HG03521 (cell line): ENCODE data around the gene ARMC6.

Source experiments
- ATAC-seq: cut with Tn5 transposase; IDR thresholded peaks from one replicate; pipeline ENCODE4 v1.9.1; 2021; ENCODE audit warnings: mild to moderate bottlenecking, moderate library complexity; ENCODE audit not compliant: unreplicated experiment

ARMC6 gene

GRCh38 chr19:19054315-19054938 lies 21.0 kb downstream of the ARMC6 start:
- ATAC-seq: no peak

GRCh38 chr19:19054939-19055440 lies 21.6 kb downstream of the ARMC6 start:
- ATAC-seq: no peak

- no peak for ATAC-seq
Measured at GRCh38 chr19:19055701-19056100, 22.3 kb downstream of the ARMC6 start.

DNA sequence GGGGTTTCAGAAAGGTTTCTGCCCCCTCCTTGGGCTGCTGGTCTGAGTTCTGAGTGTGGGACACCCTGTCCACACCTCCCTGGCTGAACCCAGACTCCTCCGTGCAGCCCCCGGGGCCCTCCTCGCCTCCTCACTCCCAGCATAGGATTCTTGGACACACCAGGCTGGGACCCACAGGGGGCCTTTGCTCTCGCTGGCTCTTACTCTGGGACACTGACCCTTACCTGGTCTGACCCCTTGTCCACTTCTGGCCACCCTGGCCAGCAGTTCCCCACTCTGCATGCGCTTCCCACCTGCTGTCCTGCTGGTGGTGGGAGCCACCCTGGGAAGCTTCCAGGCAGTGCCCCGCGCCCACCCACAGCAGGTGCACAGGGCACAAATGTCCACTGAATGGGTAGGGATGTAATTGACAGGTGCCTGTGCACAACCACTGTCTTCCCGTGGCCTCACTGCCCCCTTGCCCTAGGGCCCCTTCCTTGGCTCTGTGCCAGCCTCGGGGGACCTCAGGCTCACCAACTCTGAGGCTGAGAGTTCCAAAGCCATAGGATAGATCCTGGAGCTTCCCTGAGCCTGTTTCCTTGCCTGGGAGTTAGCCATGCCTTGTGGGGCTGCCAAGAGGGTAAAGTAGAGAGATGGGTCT lies 23.4 kb downstream of the ARMC6 start:
- no peak for ATAC-seq

DNA sequence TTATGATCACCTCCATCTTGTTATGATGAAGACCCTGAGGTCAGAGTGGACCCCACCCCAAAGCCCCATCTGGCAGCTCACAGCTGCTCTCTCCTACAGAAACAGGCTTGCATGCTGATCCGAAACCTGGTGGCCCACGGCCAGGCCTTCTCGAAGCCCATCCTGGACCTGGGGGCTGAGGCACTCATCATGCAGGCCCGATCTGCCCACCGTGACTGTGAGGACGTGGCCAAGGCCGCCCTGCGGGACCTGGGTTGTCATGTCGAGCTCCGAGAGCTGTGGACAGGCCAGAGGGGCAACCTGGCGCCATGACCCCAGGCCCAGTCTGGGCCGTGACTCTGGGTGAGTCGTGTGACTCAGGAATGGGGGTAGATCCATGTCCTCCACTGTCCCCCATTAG lies 23.9 kb downstream of the ARMC6 start:
- no peak for ATAC-seq

DNA sequence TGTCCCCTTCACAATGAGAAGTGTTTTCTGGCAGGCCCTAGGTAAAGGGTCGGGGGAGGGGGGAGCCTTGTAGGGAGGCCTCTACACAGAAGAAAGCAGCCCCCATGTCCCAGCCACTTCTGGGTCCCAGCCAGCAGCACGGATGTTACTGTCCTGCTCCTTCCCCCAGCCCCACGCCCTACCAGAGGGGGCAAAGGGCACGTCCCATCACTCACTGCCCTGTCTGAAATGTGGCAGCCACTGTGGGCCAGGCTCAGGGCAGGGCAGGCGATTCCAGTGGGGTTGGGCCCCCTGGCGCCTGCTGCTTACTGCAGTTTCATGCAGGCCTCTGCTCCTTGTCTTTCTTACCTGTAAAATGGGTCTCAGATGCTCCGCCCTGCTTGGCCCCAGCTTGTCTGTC lies 24.3 kb downstream of the ARMC6 start:
- ATAC-seq: no peak

DNA sequence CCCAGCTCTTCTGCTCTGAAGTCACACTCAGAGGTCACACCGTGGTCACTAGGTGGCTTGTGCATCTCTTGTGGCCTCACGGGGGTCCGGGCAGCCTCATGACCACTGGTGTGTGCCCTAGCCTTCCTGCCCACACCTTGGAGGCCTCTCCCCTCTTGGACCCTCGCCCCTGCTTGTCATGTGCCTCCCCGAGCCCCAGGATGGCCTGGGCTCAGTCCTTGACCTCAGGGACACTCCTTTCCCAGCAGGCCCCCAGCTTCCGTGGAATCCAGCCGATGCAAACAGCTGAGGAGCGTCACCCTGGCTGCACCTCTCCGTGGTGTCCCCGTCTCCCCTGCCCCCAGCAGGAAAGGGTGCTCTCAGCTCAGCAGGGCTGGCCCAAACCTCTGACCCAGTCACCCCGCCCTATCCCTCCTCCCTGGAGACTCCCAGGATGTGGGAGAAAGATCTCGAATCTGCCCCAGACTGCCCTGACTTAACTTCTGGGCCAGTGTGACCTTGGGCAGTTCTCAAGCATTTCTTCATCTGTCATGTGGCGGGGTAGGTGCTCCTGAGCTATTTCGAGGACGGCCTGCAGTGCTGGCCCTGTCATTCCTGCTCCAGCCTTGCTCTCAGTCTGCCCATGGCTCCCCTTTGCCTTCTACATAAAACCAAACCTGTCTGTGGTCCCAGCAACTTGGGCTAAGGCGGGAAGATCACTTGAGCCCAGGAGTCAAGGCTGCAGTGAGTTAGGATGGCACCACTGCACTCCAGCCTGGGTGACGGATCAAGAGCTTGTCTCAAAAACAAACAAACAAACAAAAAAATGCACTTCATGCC lies 25.8 kb downstream of the ARMC6 start:
- ATAC-seq: no peak

GRCh38 chr19:19059837-19060611 lies 26.6 kb downstream of the ARMC6 start:
- ATAC-seq: no peak

DNA sequence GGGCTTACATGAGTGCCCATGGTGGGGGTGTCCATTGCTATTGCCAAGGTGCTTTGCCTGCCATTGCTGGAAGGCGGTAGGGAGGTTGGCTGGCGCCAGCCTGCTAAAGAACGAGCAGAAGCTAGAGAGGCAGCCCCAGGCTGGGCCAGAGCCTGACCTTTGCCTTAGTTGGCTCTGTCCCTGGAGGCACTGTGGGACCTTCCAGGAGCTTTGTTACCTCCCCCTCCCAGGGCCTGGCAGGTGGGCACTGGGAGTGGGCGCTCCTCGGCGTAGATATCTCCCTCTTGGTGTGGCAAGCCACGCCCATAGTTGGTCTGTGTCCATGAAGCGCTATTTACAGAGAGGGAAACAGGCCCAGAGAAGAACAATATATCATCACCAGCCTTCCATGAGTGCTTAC lies 28.1 kb downstream of the ARMC6 start:
- ATAC-seq: no peak

GRCh38 chr19:19062454-19063182 lies 29.2 kb downstream of the ARMC6 start:
- ATAC-seq: no peak

DNA sequence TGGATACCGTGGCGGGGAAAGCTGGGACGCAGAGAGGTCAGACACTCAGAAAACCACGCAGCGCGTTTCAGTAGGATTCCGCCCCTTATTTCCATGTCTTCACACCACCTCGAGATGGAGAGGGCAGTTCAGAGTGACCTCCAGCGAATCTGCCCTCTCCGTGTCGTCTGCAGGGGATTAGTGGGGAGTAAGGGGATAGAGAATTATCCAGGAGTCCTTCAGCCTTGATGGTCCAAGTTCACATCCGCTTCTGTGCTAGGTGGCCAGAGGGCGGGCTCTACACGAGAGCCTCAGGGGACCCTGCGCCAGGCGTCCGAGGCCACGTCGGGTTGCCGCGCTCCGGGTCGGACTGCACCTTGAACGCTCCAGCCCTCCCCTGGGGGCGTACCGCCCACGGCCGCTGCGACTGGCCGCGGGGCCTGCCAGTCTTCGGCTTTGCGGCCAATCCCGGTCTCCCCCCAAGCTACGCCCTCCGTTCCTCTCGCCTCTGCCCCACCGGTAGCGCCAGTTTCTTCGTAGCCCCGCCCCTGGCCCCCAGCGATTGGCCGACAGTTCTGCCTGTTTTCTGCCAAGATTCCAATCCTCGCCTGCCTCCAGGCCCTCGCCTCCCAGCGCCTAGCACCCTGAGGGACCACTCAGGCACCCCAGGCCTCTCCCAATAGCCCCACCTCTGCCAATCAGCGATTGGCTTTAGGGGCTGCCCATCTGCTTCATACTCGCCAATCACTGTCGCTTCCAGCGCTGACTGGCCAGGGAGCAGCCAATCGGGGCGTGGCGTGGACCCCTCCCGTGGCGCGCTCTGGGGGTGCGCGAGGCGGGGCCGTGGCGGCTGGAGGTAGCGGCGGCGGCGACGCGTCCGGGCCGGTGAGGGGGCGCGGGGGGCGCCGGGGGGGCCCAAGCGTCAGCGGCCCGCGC lies 30.0 kb downstream of the ARMC6 start, which contains the start of gene SLC25A42:
SLC25A42 (plus strand) TSS at position 812 of the 915 bp plus-strand sequence. CDS start 32,131 bp downstream, outside the sequence.
- peak; percentile 90 for ATAC-seq

DNA sequence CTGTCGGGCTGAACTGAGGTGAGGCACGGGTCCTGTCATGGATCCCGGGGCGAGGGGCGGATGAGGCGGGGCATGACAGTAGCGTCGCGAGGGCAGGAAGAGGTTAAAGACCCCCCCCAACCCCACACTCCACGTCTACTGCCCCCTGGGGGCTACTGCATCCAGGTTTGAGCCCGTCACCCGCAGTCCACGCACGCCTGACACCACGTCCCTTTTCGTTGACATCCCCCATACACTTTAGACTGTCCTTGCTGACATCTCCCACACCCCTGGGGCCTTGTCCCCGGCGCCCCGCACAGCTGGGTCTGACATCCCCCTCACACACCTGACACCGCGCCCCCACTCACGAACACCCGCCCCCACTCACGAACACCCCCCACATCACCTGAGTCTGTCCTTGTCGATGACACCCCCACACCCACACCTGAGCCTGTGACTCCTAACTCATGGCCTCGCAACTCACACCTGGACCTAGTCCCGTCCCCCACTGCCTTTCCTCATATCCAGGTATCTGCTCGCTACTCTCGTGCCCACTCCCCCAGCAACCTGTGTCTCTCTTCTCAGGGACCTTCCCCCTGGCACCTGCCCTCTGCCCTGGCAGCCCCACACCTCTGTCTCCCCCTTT lies 30.8 kb downstream of the ARMC6 start:
- ATAC-seq: no peak

DNA sequence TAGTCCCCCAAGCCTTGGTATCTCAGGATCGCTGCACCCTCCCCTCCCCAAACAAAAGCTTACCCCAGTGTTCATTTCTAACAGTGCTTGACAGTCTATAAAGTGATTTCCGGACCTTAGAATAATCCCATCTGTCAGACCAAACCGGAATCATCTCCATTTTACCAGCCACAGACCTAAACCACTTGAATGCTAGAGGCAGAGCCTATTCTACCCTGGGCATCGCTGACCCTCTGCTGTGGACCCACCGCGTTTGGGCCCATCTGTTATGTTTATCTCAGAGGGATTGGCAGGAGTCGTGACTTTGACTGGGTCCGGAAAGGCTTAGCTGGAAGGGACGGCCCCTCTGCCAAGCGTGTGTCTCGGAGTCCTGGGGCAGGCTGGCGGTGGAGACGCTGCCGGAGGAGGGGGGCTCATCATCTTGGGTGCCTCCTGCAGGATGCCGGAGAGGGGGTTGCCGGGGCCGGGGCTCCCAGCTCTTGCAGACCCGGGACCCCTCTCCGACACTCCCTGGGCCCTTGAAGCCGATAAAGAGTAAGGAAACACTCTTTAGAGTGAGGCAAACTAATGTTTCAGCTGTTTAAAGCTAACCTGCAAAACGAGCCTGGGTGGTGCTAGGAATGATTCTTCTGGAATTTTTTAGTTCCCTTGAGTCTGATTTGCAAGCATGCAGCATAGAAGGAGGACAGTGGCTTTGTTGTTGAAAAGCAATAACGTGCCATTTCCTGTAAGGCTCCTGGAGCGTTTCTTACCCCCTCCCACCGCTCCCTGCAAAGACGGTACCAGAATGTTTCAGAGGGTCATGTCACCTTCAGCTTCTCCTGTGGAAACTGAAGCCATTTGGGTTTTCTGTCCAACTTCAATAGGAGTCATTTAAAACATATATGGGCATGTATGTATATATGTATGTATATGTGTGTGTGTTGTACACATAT lies 31.7 kb downstream of the ARMC6 start:
- no peak for ATAC-seq

- no peak for ATAC-seq
Measured at GRCh38 chr19:19067276-19068072, 34.1 kb downstream of the ARMC6 start.

DNA sequence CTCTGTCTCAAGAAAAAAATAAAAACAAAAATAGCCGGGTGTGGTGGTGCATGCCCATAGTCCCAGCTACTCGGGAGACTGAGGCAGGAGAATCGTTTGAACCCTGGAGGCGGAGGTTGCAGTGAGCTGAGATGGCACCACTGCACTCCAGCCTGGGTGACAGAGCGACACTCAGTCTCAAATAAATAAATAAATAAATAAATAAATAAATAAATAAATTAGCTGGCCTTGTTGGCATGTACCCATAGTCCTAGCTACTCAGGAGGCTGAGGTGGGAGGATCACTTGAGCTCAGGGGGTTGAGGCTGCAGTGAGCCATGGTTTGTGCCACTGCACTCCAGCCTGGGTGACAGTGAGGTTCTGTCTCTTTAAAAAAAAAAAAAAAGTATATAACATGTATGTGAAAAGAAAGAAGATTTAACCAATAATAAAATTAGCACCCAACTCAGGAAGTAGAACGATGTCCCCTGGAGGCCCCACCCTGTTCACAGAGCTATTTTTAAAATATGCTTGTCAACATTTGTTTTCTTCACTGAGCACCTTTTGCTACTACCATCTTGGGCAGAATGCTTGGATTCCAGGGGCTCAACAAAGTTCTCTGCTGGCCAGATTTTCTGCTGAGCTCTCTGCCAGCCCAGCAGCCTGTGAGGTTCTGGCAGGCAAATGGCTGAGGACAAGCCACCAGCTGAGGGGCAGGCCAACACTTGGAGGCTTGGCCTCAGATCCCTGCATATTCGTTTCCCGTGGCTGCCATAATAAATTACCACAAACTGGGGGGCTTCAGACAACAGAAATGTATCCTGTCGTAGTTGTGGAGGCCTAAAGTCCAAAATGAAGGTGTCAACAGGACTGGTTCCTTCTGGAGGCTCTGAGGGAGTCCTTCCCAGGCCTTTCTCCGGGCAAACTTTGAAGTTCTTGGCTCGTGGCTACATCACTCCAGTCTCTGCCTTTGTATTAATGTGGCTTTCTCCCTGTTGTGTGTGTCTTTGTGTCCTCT lies 35.6 kb downstream of the ARMC6 start:
- no peak for ATAC-seq

- ATAC-seq: no peak
Measured at GRCh38 chr19:19071897-19072296, 38.5 kb downstream of the ARMC6 start.
